ENCODE results near the gene CELSR1.

Gene CELSR1

DNA sequence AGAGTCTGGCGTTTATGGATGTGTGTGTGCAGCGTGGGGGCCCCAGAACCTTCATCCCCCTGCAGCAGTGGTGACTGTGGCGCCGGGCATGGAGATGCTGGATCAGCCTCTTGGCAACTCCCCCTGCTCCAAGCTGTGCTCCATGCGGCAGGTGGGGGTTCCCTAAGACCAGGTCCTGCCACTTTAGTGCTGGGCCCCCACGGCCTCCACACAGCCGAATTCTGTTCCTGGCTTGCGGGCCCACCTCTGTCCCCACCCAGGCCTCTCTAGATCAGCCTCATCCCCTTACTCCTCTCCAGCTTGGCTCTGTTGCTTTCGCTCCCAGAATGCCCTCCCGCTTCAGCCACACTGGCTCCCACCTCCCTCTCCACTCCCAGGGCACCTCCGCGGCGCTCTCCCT, 142.3 kb downstream of the CELSR1 start:
- TF ChIP-seq CSDC2 (CRISPR knock-in tag; IDR thresholded peaks at IDR 0.05): no peak
- ATAC-seq: no peak

DNA sequence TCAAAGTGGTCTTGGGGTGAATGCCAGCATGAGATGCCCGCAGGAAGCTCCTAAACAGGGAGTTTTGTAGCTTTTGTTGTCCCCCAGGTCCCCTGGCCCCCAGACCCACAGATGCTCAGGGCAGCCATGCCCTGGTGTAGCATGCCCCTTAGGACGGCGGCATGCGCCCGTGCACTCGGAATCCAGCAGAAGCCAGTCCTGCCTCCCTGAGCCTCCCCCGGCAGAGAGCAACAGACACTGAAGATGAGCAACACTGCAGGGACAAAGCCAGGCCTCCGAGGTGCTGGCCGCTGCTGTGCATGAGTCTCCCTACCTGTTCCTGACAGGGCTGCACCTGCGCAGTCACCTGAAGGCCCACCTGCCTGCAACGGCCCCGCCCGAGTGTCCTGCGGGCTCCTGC, 142.8 kb downstream of the CELSR1 start:
- no peak for TF ChIP-seq ARNTL (CRISPR knock-in tag; IDR thresholded peaks at IDR 0.05; ENCODE audit: borderline replicate concordance, low read depth)
- TF ChIP-seq ZFP3 (CRISPR knock-in tag; IDR thresholded peaks at IDR 0.05): no peak
- no peak for TF ChIP-seq TOX (CRISPR knock-in tag; IDR thresholded peaks at IDR 0.05; ENCODE audit: borderline replicate concordance)
- TF ChIP-seq SNAI2 (CRISPR knock-in tag; IDR thresholded peaks at IDR 0.05): no peak
- no peak for TF ChIP-seq ZNF565 (CRISPR knock-in tag; conservative IDR thresholded peaks at IDR 0.05; ENCODE audit: low read depth)
- no peak for TF ChIP-seq POU6F1 (CRISPR knock-in tag; IDR thresholded peaks at IDR 0.05; ENCODE audit: borderline replicate concordance, low read depth)
- TF ChIP-seq RARB (CRISPR knock-in tag; IDR thresholded peaks at IDR 0.05): no peak
- no peak for TF ChIP-seq BACH2 (CRISPR knock-in tag; IDR thresholded peaks at IDR 0.05; ENCODE audit: borderline replicate concordance)
- no peak for TF ChIP-seq TCF4 (CRISPR knock-in tag; IDR thresholded peaks at IDR 0.05; ENCODE audit: borderline replicate concordance)
- no peak for TF ChIP-seq CSDC2 (CRISPR knock-in tag; IDR thresholded peaks at IDR 0.05)
- no peak for TF ChIP-seq ZNF70 (CRISPR knock-in tag; IDR thresholded peaks at IDR 0.05)
- TF ChIP-seq ESRRG (CRISPR knock-in tag; IDR thresholded peaks at IDR 0.05): no peak
- no peak for TF ChIP-seq ZNF8 (CRISPR knock-in tag; IDR thresholded peaks at IDR 0.05)
- TF ChIP-seq PPARA (CRISPR knock-in tag; IDR thresholded peaks at IDR 0.05; ENCODE audit: borderline replicate concordance): no peak
- TF ChIP-seq, protein P1, sequence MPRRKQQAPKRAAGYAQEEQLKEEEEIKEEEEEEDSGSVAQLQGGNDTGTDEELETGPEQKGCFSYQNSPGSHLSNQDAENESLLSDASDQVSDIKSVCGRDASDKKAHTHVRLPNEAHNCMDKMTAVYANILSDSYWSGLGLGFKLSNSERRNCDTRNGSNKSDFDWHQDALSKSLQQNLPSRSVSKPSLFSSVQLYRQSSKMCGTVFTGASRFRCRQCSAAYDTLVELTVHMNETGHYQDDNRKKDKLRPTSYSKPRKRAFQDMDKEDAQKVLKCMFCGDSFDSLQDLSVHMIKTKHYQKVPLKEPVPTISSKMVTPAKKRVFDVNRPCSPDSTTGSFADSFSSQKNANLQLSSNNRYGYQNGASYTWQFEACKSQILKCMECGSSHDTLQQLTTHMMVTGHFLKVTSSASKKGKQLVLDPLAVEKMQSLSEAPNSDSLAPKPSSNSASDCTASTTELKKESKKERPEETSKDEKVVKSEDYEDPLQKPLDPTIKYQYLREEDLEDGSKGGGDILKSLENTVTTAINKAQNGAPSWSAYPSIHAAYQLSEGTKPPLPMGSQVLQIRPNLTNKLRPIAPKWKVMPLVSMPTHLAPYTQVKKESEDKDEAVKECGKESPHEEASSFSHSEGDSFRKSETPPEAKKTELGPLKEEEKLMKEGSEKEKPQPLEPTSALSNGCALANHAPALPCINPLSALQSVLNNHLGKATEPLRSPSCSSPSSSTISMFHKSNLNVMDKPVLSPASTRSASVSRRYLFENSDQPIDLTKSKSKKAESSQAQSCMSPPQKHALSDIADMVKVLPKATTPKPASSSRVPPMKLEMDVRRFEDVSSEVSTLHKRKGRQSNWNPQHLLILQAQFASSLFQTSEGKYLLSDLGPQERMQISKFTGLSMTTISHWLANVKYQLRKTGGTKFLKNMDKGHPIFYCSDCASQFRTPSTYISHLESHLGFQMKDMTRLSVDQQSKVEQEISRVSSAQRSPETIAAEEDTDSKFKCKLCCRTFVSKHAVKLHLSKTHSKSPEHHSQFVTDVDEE (CRISPR knock-in tag; IDR thresholded peaks at IDR 0.05): no peak
- TF ChIP-seq, protein P2, sequence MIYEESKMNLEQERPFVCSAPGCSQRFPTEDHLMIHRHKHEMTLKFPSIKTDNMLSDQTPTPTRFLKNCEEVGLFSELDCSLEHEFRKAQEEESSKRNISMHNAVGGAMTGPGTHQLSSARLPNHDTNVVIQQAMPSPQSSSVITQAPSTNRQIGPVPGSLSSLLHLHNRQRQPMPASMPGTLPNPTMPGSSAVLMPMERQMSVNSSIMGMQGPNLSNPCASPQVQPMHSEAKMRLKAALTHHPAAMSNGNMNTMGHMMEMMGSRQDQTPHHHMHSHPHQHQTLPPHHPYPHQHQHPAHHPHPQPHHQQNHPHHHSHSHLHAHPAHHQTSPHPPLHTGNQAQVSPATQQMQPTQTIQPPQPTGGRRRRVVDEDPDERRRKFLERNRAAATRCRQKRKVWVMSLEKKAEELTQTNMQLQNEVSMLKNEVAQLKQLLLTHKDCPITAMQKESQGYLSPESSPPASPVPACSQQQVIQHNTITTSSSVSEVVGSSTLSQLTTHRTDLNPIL (CRISPR knock-in tag; IDR thresholded peaks at IDR 0.05; ENCODE audit: low read depth): no peak
- TF ChIP-seq CSRNP3 (CRISPR knock-in tag; IDR thresholded peaks at IDR 0.05): no peak
- no peak for TF ChIP-seq ZC3H10 (CRISPR knock-in tag; IDR thresholded peaks at IDR 0.05)
- no peak for TF ChIP-seq ISL1 (CRISPR knock-in tag; IDR thresholded peaks at IDR 0.05)
- TF ChIP-seq GLIS3 (CRISPR knock-in tag; IDR thresholded peaks at IDR 0.05): no peak
- no peak for ATAC-seq

- TF ChIP-seq GLIS3 (CRISPR knock-in tag; IDR thresholded peaks at IDR 0.05) (no peak), SNAI2 (CRISPR knock-in tag; IDR thresholded peaks at IDR 0.05) (no peak), RARB (CRISPR knock-in tag; IDR thresholded peaks at IDR 0.05) (no peak)
- ATAC-seq: no peak
Observed at GRCh38 chr22:46393873-46394272, 143.5 kb downstream of the CELSR1 start.

- ATAC-seq: no peak
- TF ChIP-seq TOX (CRISPR knock-in tag; IDR thresholded peaks at IDR 0.05; ENCODE audit: borderline replicate concordance) (no peak), PATZ1 (CRISPR knock-in tag; IDR thresholded peaks at IDR 0.05; ENCODE audit: borderline replicate concordance) (no peak), PPARA (CRISPR knock-in tag; IDR thresholded peaks at IDR 0.05; ENCODE audit: borderline replicate concordance) (no peak), TCF4 (CRISPR knock-in tag; IDR thresholded peaks at IDR 0.05; ENCODE audit: borderline replicate concordance) (no peak), CSDC2 (CRISPR knock-in tag; IDR thresholded peaks at IDR 0.05) (no peak), ZNF8 (CRISPR knock-in tag; IDR thresholded peaks at IDR 0.05) (no peak), RARB (CRISPR knock-in tag; IDR thresholded peaks at IDR 0.05) (no peak), BACH2 (CRISPR knock-in tag; IDR thresholded peaks at IDR 0.05; ENCODE audit: borderline replicate concordance) (no peak), ISL1 (CRISPR knock-in tag; IDR thresholded peaks at IDR 0.05) (no peak)
- TF ChIP-seq, protein P1 (CRISPR knock-in tag; IDR thresholded peaks at IDR 0.05): no peak
- TF ChIP-seq, protein P2 (CRISPR knock-in tag; IDR thresholded peaks at IDR 0.05; ENCODE audit: low read depth): no peak
Observed at GRCh38 chr22:46392137-46392844, 145.1 kb downstream of the CELSR1 start.
